Measurements from ENCODE around the gene JHY. TPM values are rescaled to one million over a fixed set of nuclear protein-coding genes. Genes with fewer than 3 reads are reported as not detected.

JHY gene
- total RNA-seq, 2 donors from 2014 or later, result 2.2 to 3.0 TPM

DNA sequence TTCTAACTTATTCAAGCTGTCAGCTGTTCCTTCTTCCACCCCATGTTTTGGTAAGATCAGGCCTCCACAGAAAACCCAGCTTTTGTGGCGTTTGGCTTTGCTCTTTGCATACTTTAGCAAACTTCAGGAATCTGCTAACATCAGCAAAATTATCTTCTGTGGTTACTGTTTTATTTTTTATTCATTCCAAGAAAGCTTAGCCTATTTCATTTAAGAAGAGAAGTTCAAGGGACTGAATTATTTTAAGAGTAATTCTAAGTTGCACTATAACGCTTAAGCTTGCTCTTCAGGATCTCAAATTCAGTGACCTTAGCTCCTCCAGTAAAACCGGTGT lies 1.1 kb downstream of the JHY start:
- H3K9me3 ChIP-seq (ENCODE audit: control insufficient read depth, low read length, poor library complexity, severe bottlenecking), result no peaks in the 10 kb centered on the region
- DNase-seq (no peak), ATAC-seq (no peak)
- H3K27ac Mint-ChIP-seq, result peak overlapping the region; percentile 87
- H3K4me3 Mint-ChIP-seq, result peak overlapping the region; percentile 87
- peaks cover 22% of the 10 kb centered on the region for H3K4me1 Mint-ChIP-seq
- H3K36me3 Mint-ChIP-seq (ENCODE audit: low read depth), result peaks cover 5% of the 10 kb centered on the region
- H3K27me3 Mint-ChIP-seq, result no peaks in the 10 kb centered on the region

- no peaks in the 10 kb centered on the region for H3K27me3 Mint-ChIP-seq
- no peaks in the 10 kb centered on the region for H3K9me3 ChIP-seq (ENCODE audit: control insufficient read depth, low read length, poor library complexity, severe bottlenecking)
- H3K4me3 Mint-ChIP-seq, result no peak overlapping the region
- no peak overlapping the region for H3K27ac Mint-ChIP-seq
- DNase-seq (no peak), ATAC-seq (no peak)
- H3K36me3 Mint-ChIP-seq (ENCODE audit: low read depth), result peaks cover 5% of the 10 kb centered on the region
- peaks cover 14% of the 10 kb centered on the region for H3K4me1 Mint-ChIP-seq
These were observed 5.6 kb downstream of the JHY start for GRCh38 chr11:122888162-122888561.

- Mint-ChIP-seq H3K4me1 (peaks cover 3% of the 10 kb centered on the region), H3K4me3 (no peak overlapping the region), H3K36me3 (ENCODE audit: low read depth) (no peaks in the 10 kb centered on the region), H3K27me3 (no peaks in the 10 kb centered on the region), H3K27ac (no peak overlapping the region)
- ATAC-seq (no peak), DNase-seq (no peak)
- no peaks in the 10 kb centered on the region for H3K9me3 ChIP-seq (ENCODE audit: control insufficient read depth, low read length, poor library complexity, severe bottlenecking)
These were observed 10.6 kb downstream of the JHY start for GRCh38 chr11:122893131-122893530.

- H3K27ac Mint-ChIP-seq, result no peak overlapping the region
- peaks cover 7% of the 10 kb centered on the region for H3K4me1 Mint-ChIP-seq
- ATAC-seq (no peak), DNase-seq (no peak)
- no peaks in the 10 kb centered on the region for H3K9me3 ChIP-seq (ENCODE audit: control insufficient read depth, low read length, poor library complexity, severe bottlenecking)
- no peaks in the 10 kb centered on the region for H3K27me3 Mint-ChIP-seq
- no peak overlapping the region for H3K4me3 Mint-ChIP-seq
- no peaks in the 10 kb centered on the region for H3K36me3 Mint-ChIP-seq (ENCODE audit: low read depth)
These were observed 13.0 kb downstream of the JHY start for GRCh38 chr11:122895563-122895962.

DNA sequence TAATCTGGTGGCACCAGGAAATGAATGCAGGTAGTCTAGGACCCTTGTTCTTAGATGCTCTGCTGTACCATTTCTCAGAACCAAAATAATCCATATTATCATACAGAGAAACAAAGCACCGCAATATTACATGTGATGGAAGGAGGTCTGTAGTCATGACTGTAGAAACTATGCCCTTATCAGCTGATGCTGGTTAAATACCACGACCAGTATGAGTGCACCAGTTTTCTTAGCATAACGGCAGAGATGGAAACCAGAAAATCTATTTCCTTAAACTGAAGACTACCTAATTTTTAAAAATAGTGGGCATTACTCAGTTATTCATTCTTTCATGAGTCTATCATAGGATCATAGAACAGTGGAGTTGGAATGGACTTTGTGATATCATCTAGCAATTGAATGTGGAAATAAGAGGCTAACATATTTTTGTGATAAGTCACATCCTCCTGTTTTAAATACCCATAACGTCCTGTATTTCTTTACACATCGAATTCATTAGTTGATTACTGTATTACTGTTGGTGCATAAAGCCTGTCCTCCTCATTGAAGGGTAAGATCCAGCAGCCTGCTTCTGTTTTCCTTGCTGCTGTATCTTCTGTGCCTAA lies 15.1 kb downstream of the JHY start:
- Mint-ChIP-seq H3K4me3 (no peak overlapping the region), H3K4me1 (peaks cover 7% of the 10 kb centered on the region)
- ATAC-seq, result no peak

DNA sequence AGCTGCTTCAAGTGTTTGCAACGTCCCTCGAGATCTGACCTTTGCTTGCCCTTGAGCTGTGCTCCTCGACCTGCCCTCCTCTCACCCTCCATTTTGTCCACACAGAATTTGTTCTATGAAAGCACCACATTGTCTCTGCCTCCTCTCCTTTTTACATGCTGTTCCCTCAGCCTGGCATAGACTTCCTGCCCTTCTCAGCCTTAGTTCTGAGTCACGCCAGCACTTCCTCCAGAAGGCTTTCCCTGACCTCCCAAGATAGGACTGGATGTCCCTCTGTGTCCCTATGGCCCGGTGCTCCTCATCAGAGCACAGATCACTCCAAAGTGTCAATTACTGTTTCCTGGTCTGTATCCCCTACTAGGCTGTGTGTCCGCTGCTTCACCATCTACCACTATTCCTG lies 16.2 kb downstream of the JHY start:
- no peaks in the 10 kb centered on the region for H3K9me3 ChIP-seq (ENCODE audit: control insufficient read depth, low read length, poor library complexity, severe bottlenecking)
- Mint-ChIP-seq H3K27ac (no peak overlapping the region), H3K4me1 (peaks cover 7% of the 10 kb centered on the region), H3K36me3 (ENCODE audit: low read depth) (no peaks in the 10 kb centered on the region), H3K4me3 (no peak overlapping the region), H3K27me3 (no peaks in the 10 kb centered on the region)
- no peak for ATAC-seq
- no peak for DNase-seq

More for the DNA sequence above, 15.1 kb downstream of the JHY start:
- Mint-ChIP-seq H3K27ac (no peak overlapping the region), H3K36me3 (ENCODE audit: low read depth) (no peaks in the 10 kb centered on the region), H3K27me3 (no peaks in the 10 kb centered on the region)
- DNase-seq, result no peak
- no peaks in the 10 kb centered on the region for H3K9me3 ChIP-seq (ENCODE audit: control insufficient read depth, low read length, poor library complexity, severe bottlenecking)

DNA sequence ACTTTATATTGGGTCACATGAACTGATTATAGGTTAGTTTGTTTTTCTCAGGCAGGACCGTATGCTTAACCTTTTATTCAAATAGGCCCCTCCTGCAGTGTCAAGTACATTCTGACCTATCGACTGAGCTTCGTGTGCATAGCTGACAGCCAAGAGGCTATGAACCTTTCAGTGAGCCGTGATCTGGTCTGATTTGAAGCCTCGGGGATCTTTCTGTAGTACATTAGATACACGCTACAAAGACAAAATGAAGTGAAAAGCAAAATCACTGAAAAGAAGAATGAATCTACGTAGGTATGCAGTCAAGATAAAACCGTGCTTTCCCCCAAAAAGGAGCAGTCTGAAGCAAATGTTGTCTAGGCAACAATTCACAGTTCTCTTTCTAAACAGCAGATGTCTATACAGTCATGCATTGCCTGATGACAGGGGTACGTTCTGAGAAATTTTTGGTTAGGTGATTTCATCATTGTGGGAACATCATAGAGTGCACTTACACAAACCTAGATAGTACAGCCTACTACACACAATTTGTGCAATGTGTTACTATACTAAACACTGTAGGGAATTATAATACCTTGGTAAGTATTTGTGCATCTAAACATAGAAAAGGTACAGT lies 18.1 kb downstream of the JHY start:
- no peak overlapping the region for H3K4me3 Mint-ChIP-seq
- no peak for ATAC-seq
- H3K9me3 ChIP-seq (ENCODE audit: control insufficient read depth, low read length, poor library complexity, severe bottlenecking), result no peaks in the 10 kb centered on the region
- no peaks in the 10 kb centered on the region for H3K27me3 Mint-ChIP-seq
- peaks cover 7% of the 10 kb centered on the region for H3K4me1 Mint-ChIP-seq
- DNase-seq, result no peak
- no peaks in the 10 kb centered on the region for H3K36me3 Mint-ChIP-seq (ENCODE audit: low read depth)
- no peak overlapping the region for H3K27ac Mint-ChIP-seq

DNA sequence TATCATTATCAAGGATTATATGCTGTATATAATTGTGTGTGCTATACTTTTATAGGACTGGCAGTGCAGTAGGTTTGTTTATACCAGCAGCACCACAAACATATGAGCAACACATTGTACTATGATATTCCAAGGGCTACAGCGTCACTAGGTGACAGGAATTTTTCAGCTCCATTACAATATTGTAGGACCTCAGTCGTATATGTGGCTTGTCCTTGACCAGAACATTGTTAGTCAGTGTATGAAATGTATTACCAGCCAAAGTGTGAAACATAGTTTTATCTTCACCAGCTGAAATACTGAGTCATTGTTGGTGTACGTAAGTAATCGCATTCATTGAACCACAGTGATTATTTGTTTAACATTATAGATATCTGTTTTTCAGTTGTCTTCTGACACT lies 20.4 kb downstream of the JHY start:
- no peak for DNase-seq
- Mint-ChIP-seq H3K4me3 (no peak overlapping the region), H3K27me3 (no peaks in the 10 kb centered on the region), H3K4me1 (peaks cover 4% of the 10 kb centered on the region), H3K36me3 (ENCODE audit: low read depth) (no peaks in the 10 kb centered on the region), H3K27ac (no peak overlapping the region)
- no peaks in the 10 kb centered on the region for H3K9me3 ChIP-seq (ENCODE audit: control insufficient read depth, low read length, poor library complexity, severe bottlenecking)
- ATAC-seq, result no peak

DNA sequence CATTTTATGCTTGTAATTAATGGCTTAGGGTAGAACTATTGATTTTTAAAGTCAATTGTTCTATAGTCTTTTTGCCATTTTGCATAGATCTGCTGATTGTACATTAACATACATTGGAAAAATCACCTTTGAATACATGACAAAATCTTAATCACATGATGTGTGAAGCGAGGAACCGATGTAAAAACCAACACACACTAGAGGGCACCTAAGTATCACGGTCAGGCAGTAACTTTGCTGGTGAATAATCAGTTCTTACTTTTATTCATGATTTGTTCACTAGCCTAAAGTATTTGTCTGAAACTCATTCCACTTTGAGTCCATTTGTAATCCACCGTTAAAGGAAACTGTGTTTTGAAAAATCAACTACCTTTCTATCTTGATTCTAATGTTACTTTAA lies 28.2 kb downstream of the JHY start:
- ATAC-seq, result no peak
- Mint-ChIP-seq H3K4me1 (no peaks in the 10 kb centered on the region), H3K4me3 (no peak overlapping the region), H3K27ac (no peak overlapping the region), H3K27me3 (no peaks in the 10 kb centered on the region), H3K36me3 (ENCODE audit: low read depth) (peaks cover 2% of the 10 kb centered on the region)
- DNase-seq, result no peak
- H3K9me3 ChIP-seq (ENCODE audit: control insufficient read depth, low read length, poor library complexity, severe bottlenecking), result no peaks in the 10 kb centered on the region

DNA sequence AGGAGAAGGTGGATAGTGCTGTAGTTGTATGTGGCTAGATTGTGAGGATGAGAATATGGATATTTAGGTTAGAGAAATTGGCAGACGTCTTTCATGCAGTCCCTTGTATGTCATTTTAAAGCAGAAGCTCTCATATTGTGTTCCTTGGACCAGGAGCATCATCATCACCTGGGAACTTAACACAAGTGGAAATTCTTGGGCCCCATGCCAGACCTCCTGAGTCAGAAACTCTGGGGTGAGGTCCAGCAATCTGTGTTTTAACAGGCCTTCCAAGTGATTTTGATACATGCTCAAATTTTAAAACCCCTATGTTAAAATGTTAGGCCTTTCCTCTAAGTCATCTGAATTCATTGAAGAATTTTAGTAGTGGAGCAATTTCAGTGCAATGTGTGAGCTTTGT lies 34.8 kb downstream of the JHY start:
- DNase-seq, result no peak
- Mint-ChIP-seq H3K4me1 (no peaks in the 10 kb centered on the region), H3K4me3 (no peak overlapping the region), H3K27ac (no peak overlapping the region), H3K27me3 (peaks cover 6% of the 10 kb centered on the region), H3K36me3 (ENCODE audit: low read depth) (peaks cover 3% of the 10 kb centered on the region)
- no peaks in the 10 kb centered on the region for H3K9me3 ChIP-seq (ENCODE audit: control insufficient read depth, low read length, poor library complexity, severe bottlenecking)
- no peak for ATAC-seq

DNA sequence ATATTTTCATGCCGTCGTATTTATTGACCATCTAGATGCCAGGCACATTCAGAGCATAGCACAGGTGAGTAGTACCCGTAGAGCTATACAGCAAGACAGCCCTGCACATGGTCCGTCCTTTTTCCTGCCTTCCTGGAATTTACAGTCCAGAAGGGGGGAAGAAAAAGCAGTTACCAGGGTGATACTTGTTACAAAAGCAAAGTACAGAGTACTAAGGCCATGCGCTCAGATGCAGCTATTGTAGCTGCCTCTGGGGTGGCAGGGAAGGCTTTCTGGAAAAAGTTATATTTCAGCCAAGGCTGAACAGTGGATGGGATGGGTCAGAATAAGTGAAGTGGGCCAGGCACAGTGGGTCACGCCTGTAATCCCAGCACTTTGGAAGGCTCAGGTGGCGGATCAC lies 36.2 kb downstream of the JHY start:
- Mint-ChIP-seq H3K4me3 (no peak overlapping the region), H3K27ac (no peak overlapping the region), H3K4me1 (no peaks in the 10 kb centered on the region), H3K36me3 (ENCODE audit: low read depth) (peaks cover 3% of the 10 kb centered on the region), H3K27me3 (peaks cover 6% of the 10 kb centered on the region)
- no peak for ATAC-seq
- no peak for DNase-seq
- H3K9me3 ChIP-seq (ENCODE audit: control insufficient read depth, low read length, poor library complexity, severe bottlenecking), result no peaks in the 10 kb centered on the region

GRCh38 chr11:122920579-122920978 lies 38.0 kb downstream of the JHY start:
- H3K27me3 Mint-ChIP-seq, result peaks cover 6% of the 10 kb centered on the region
- H3K27ac Mint-ChIP-seq, result no peak overlapping the region
- no peak for ATAC-seq
- no peaks in the 10 kb centered on the region for H3K9me3 ChIP-seq (ENCODE audit: control insufficient read depth, low read length, poor library complexity, severe bottlenecking)
- H3K4me1 Mint-ChIP-seq, result no peaks in the 10 kb centered on the region
- H3K4me3 Mint-ChIP-seq, result no peak overlapping the region
- DNase-seq, result no peak
- H3K36me3 Mint-ChIP-seq (ENCODE audit: low read depth), result peaks cover 5% of the 10 kb centered on the region

DNA sequence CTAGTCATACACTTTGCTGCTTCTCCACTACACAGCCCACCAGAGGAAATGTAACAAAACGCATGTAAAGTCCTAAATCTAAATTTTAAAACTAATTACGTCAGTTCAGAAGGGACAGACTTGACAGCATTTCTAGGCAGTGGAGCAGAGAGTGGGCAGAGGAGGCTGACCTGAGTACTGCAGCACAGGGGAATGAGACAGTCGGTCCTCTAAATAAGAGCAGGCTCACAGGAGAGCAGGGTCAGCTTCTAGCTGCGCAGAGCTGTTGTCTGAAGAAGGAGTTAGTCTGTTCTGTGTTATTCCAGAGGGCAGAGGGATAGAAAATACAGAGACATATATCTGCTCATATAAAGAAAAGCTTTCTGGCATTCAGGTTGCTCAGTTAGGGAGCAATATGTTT lies 40.3 kb downstream of the JHY start:
- no peaks in the 10 kb centered on the region for H3K4me1 Mint-ChIP-seq
- no peak for ATAC-seq
- H3K36me3 Mint-ChIP-seq (ENCODE audit: low read depth), result peaks cover 3% of the 10 kb centered on the region
- no peak overlapping the region for H3K4me3 Mint-ChIP-seq
- no peaks in the 10 kb centered on the region for H3K27me3 Mint-ChIP-seq
- no peak for DNase-seq
- no peaks in the 10 kb centered on the region for H3K9me3 ChIP-seq (ENCODE audit: control insufficient read depth, low read length, poor library complexity, severe bottlenecking)
- no peak overlapping the region for H3K27ac Mint-ChIP-seq

- no peaks in the 10 kb centered on the region for H3K27me3 Mint-ChIP-seq
- no peak for DNase-seq
- no peaks in the 10 kb centered on the region for H3K4me1 Mint-ChIP-seq
- H3K27ac Mint-ChIP-seq, result no peak overlapping the region
- no peak for ATAC-seq
- H3K9me3 ChIP-seq (ENCODE audit: control insufficient read depth, low read length, poor library complexity, severe bottlenecking), result no peaks in the 10 kb centered on the region
- peaks cover 3% of the 10 kb centered on the region for H3K36me3 Mint-ChIP-seq (ENCODE audit: low read depth)
- no peak overlapping the region for H3K4me3 Mint-ChIP-seq
These were observed 40.7 kb downstream of the JHY start for GRCh38 chr11:122923302-122923701.

Data from T-helper 17 cell (primary cell).